A204.1 (cell line): ENCODE measurements around the gene JAKMIP2.
"Not testable (repeated sequence)": the region's sequence is repeated elsewhere in the genome, so short reads cannot be mapped to it uniquely, and the experiment has no call there.

Experiments used
- FAIRE-seq: peaks from 2 replicates; lab custom pipeline; 2012; peaks lifted over from hg19 to GRCh38; lab: Jason Lieb, UNC

Gene JAKMIP2

DNA sequence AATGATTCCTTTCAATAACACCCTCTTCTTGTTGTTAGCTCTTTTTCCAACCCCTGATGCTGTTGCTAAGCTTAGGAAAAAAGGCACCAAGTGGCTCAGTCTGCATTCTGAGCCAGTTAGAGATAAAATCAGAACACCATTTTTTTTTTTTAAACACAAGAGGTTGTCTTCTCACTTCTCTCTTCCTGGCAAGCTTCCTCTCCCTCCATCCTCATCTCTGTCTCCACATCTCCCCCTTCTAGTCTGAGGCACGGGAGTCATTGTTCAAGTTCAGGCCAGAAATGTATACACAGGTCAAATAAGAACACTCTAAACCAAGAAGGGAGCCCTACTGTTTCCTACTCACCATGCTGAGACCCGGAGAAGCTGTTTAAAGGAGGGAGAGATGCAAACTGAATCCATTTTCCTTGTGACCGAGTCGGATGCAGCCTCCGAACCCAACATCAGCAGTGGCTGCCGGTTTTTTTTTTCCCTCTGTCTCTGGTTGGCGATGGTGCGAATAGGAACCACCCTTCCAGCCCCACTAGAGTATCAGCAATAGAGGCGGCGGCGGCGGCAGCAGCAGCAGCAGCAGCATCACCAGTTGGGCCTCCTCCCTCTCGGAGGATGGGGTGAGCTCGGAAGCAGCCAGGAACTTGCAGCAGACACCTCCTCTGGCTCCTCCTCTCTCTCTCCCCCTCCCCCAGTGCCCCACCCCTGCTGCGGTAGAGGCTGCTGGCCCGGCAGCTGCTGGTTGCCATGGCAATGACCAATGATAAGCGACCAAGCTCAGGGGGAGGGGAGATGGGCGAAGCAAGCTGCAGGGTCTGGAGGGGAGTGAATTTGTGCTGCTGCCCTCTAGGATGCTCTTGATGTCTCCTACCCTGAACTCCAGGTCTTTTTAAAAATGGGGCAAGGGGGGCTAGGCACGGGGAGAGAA, at the start of gene JAKMIP2:
Gene JAKMIP2, minus strand, starts transcription at position 619 of the 919 bp plus-strand sequence. CDS start 110,922 bp downstream, outside the sequence.
- no peak for FAIRE-seq

DNA sequence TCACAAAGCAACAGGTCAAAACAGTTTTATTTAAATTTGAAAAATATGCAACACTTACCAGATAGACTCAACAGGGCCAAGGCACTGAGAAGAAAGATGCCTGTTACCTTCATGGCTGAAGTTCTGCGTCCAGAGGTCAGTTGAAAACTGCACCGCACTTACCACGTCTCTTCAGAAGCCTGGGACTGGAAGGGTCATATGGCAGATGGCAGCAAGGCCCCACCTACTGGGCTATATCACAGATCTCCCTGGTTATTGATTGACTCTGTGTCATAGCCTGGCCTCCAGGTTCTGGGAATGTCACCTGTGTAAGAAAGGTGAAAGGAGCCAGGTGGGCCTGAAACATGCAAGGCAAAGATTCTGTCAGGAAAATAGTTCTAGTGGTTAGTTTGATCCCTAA, 48.9 kb upstream of the JAKMIP2 start, which contains the start of gene SPINK1:
Gene SPINK1, minus strand, starts transcription at position 207 of the 400 bp plus-strand sequence. Its CDS starts 94 bp downstream, at position 113.
- no peak for FAIRE-seq

DNA sequence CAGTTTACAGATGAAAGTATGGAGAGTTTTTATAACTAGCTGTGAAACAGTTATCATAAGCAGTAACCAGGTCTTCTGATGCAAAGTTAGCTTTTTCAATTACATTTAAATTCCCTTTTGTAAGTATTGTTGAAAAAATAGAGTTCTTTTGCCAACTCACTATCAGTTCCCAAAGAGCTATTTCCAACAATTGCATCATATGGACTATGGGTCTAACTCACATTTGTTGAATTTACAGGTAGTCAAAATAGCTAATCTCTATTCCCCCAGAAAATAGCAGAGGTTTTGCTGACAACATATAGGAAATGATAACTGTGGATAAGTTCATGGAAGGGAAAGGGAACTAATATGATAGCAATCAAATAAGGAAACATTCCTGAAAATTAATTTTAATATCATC, 47.5 kb upstream of the JAKMIP2 start:
- no peak for FAIRE-seq

DNA sequence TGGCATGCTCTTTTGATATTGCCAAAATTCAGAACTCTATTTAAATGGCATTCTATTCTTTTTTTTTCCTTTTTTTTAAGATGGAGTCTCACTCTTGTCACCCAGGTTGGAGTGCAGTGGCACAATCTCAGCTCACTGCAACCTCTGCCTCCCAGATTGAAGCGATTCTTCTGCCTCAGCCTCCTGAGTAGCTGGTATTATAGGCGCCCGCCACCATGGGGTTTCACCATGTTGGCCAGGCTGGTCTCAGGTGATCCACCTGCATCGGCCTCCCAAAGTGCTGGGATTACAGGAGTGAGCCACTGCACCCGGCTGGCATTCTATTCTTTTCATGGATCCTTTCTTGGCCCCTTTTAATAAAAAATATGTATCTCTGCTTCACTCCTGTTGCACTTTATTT, 44.5 kb upstream of the JAKMIP2 start:
- not testable (repeated sequence) for FAIRE-seq

DNA sequence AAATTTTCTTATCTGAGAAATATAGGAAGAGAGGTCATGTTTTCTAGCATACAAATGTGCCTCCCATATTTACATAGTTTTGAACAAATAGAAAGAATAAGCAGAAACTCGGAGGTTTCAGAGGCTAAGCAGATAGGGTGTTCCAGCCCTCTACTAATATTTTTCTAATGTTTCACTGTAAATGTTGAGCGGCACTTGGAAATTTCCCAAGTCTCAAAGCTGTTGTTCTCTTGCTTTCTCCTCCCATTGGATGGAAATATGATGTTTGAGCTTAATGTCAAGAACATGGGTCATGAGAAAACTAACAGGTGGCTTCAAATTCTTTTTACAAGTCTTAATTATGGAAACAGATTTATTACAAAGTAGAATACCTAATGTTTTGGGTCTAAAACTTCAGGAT, 43.8 kb upstream of the JAKMIP2 start:
- FAIRE-seq: no peak

DNA sequence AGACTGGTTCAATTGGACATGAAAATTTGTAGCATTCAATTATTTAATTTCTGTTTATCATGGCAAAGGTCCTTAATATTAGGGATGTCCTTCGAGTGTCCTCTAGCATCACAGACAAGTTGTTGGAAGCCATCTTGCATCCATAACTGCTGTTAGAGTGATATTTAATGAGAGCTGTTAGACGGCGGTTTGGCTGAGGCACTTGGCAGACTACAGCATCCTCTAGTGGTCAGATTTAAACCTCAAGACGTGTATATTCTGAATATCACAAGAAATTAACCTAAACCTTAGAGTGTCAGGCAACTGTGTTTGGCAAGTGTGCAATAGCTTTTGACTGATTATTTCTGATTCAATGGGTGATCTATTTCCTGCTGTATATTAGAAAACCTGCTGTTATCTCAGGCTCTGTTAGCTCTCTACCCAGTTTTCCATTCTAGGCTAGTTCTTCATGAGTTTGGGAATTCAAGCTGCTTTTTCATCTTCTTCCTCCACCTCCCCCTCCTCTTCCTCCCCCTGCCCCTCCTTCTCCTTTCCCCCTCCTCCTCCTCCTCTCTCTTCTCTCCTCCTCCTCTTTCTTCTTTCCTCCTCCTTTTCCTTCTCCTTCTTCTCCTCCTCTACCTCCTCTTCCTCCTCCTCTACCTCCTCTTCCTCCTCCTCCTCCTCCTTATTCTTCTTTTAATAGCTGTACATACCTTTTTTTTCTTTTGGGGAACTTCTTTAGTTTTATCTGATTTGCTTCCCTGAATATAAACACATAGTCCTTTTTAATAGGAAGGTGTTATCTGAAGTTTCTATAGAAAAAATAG, 40.4 kb upstream of the JAKMIP2 start:
- no peak for FAIRE-seq

DNA sequence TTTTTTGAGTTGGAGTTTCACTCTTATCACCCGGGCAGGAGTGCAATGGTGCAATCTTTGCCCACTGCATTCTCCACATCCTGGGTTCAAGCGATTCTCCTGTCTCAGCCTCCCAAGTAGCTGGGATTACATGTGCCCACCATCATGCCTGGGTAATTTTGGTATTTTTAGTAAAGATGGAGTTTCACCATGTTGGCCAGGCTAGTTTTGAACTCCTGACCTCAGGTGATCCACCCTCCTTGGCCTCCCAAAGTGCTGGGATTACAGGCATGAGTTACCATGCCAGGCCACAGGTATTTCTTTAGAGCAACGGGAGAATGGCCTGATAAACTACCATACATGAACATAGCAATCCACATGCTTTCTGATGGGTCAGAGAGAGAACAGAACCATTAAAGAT, 39.7 kb upstream of the JAKMIP2 start:
- not testable (repeated sequence) for FAIRE-seq

DNA sequence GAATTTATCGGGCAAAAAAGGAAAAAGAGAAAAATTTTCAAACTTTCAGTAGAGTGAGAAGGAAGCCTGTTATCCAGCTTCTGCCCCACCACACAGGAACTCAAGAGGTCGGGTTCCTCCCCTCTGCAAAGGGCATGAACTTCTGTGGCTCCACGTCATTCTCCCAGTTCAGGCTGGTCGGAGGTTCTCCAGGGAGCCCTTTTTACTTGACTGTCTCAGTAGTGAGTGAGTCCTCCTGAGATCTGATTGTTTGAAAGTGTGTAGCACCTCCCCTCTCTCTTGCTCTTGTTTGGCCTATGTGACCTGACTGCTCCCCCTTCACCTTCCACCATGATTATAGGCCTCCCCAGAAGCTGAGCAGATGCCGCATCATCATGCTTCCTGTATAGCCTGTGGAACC, 39.2 kb upstream of the JAKMIP2 start:
- FAIRE-seq: no peak

DNA sequence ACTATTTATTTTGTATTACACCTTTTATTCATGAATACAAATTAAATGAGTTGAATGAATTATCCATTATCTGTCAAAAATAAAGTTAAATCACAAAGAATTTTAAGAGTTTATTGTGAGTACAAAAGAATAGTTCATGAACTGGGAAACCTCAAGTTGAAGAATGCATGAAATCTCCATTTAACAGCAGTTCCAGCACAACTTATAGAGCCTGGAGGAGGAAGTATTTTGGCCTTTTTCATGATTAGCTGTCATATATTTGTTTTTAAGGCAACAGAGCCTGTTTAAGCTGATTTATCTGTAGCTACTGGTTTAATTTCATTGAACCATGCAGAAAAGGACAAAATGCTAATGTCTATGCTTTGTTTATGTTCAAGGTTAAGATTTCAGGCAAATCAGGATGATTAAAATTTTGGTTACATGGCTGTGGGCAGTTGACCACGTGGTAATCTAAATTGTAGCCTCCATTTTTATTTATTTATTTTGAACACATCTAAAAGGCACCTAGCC, 36.8 kb upstream of the JAKMIP2 start:
- FAIRE-seq: no peak

DNA sequence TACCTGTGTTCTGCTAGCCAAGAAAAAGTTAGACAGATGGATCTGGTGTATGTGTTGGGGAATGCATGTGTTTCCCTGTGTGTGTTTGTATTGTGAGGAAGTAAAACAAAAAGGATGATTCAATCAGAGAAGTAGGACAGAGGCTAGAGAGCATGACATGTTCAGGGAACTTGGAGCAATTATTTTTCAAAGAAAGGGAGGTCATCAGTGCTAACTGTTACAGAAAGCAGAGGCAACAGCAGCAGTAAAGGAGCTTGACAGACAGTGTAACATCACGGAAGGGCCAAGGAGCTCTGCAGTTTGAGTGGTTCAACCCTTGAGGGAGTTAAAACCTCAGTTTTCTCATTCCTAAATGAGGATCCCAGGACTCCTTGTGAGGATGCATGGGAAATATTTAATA, 35.8 kb upstream of the JAKMIP2 start:
- FAIRE-seq: no peak

DNA sequence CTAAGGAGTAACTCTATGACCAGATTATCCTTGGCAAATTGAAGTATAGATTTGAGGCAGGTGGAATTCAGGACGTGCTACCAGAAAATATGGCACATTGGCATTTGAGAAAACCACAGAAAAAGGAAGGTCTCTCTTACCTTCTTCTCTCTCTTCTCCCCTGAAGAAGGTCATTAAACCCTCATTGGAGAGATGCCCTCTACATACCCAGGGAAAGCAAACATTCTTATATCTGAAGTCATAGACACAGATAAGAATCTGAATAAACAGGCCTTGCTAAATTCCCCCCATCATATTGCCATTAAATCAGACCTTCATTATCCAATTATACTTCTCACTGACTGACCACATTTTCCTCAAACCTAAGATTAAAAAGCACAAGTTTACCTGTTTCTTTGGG, 31.2 kb upstream of the JAKMIP2 start:
- no peak for FAIRE-seq

DNA sequence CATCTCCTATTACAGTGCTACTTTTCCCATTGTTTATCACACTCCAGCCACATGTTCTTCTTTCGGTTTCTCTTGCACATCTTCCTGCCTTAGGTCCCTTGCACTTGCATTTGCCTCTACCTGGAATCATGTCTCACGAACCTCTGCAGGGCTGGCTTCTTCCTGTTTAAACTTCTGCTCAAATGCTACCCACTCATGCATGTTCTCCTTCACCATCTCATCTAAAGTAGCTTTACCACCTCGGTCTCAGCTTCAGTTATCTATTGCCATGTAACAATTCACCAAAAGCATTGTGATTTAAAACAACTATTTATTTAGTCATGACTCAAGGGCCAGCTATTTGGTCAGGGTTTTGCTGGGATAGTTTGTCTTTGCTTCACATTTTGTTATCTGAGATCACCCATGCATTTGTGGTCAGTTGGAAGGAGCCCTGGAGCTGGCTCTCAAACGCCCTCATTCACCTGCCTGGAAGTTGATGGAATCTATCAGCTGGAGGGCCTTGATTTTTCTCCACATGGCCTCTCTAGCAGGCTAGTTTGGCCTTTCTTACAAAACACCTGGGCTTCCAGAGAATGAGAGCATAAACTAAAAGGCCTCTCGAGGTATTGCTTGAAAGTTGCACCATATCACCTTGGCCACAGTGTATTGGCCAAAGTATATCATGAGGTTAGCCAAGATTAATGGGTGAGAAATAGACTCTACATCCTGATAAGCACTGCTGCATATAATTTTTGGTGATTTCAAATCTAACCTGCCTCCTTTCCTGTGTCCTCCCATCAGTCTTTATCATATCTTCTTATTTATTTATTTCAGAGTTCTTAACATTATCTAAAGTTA, 27.5 kb upstream of the JAKMIP2 start:
- no peak for FAIRE-seq

DNA sequence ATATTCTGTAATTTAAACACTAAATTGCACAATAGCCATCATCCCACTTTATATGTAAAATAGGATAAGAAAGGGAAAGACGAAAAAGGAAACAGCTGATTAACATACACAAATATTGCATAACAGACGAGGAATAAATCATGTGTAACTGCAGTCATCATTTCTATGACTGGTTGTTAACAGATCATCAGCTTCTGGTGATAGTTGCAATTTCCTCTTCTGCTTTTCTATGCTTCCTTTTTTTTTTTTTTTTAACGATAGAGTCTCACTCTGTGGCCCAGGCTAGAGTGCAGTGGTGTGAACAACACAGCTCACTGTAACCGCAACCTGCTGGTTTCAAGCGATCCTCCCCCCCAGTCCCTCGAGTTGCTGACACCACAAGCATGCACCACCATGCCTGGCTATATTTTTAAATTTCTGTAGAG, 22.5 kb upstream of the JAKMIP2 start:
- FAIRE-seq: no peak

DNA sequence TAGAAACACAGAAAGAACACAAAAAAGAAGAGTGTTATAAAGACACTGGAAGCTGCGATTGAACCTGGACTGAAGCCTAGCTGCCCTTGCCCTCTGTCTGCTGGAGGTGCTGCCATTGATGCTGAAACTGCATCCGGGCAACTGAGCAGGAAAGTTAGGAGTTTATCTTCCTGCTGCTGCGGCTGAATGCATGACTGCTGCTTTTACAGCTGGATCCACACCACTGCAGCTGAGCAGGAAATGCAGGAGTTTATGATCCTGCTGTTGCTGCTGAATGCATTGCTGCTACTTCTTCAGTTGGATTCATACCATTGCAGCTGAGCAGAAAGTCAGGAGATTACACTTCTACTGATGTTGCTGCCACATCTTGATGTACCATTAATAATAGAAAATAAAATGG, 21.8 kb upstream of the JAKMIP2 start:
- no peak for FAIRE-seq

DNA sequence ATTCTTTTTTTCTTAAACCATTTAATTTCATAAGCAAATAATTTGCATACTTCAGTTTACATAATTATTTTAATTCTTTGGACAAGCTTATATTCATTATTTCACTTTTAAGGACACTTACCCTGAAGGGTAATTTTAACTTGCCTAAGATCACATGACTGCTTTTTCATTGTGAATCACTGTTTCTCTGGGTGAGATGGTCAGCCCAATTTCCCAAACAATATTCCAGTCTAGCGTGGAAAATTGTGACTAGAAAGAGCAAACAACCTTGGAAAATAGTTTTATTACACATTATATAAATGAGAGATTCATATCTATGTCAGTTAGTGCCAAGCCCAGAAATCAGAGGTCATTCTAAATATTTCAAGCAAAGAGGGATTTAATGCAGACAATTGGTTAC, 21.4 kb upstream of the JAKMIP2 start:
- FAIRE-seq: no peak

DNA sequence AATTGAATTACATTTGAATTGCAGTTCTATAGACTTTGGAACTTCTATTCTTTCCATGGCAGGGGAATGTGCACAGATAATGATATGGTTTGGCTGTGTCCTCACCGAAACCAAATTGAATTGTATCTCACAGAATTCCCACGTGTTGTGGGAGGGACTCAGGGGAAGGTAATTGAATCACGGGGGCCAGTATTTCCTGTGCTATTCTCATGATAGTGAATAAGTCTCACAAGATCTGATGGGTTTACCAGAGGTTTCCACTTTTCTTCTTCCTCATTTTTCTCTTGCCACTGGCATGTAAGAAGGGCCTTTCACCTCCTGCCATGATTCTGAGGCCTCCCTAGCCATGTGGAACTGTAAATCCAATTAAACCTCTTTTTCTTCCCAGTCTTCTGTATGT, 20.6 kb upstream of the JAKMIP2 start:
- not testable (repeated sequence) for FAIRE-seq

DNA sequence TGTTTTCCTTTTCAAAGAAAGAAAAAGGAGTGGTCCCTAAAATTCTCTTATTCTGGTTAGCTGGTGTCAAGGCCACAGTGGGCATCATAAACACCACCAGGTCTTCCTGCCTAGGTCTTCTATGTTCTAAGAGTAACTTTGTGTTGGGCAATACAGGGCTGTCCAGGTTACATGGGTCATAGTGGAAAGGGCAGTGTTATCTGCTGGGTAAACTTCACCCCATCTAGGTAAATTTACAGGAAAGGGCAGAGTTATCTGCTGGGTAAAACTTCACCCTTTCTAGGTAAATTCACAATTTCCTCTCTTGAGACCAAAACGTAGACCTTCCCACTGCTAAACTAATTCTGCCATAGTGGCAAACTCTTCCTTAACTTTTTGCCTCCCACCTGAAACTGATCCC, 18.9 kb upstream of the JAKMIP2 start:
- FAIRE-seq: no peak

DNA sequence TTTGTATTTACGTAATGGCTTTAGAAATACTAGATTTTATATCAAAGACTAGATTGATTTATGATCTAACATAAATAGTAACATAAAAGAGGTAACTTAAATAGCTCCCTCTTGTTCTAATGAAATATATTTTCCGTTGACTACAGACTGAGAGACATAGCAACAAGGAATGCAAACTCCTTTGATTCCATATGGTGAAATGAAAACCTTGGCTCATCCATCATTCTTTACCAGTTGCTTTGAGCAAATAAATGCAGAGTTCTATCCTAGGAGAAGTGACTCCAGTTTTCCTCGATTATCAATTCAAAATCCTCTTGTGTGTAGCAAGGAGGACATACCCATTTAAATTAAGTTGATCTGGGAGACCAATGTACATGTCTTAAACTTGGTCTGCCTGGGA, 18.0 kb upstream of the JAKMIP2 start:
- FAIRE-seq: no peak

DNA sequence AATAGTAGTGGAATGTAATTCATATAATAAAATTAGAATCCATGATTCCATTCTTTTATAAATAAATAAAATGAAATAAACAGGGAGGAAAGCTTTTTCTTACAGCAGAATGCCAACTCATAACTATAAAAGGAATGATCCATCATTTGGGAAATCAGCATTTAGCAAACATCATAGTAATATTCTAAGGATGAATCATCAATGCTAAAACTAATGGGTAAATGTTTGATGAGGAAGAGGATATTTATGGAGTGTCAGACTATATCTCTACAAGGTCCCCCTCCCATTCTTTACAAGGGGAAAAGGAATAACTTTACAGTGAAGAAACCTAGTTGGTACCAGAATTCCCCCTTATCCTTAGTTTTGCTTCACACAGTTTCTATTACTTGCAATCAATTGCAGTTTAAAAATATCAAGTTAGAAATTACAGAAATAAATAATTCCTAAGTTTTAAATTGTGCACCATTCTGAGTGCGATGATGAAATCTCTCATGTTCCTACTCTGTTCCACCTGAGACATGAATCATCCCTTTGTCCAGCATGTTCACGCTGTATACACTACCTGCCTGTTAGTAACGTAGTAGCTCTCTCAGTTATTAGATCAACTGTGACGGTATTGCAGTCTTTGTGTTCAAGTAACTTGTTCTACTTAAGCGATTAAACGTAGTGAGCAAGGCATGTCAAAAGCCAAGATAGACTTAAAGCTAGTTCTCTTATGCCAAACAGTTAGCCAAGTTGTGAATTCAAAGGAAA, 14.2 kb upstream of the JAKMIP2 start:
- no peak for FAIRE-seq

DNA sequence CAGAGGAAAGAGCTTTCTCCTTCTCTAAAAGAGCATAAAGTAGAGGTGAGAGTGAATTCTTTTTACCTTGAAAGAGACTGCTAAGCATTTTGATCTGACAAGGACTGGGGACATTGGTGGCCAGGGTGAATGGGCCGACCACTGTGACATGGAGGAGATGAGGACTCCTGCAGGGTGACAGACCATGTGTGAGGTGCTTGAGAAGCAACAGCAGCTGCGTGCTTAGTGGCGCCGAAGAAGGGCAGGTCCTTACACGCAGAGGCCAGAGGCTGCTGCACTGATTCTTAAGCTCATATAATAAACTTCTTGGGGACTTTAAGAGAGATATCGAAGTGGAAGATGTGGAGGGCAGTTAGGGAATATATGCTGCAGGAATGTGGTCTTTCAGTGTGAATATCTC, 8.7 kb upstream of the JAKMIP2 start:
- FAIRE-seq: no peak

DNA sequence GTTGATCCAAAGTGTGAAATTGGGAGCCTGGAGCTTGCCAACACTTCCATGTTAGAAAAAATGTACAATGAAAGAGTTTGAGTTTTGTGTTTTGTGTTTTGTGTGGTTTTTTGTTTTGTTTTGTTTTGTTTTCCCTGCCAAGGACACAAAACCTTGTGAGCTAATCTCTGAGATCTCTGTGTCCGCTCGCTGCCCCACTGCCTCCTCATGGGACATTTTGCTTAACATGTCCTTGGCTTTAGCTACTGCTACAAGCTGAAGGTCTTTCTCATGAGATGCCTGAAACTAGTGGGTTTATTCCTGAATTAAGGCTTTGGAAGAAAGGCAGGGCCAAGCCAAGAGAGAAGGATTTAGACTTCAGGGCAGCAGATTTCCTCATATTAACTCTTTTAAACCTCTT, 7.3 kb upstream of the JAKMIP2 start:
- FAIRE-seq: no peak
